HepG2 (cell line): ENCODE results near the gene CCNF. TPM values are rescaled to one million over a fixed set of nuclear protein-coding genes. Genes with fewer than 3 reads are reported as not detected.

Experiments
- HOXA9 ChIP-seq: sonication (generic); formaldehyde crosslinking; IDR thresholded peaks from 2 replicates; pipeline ENCODE4 v1.8.1; 2022; ENCODE audit warnings: missing genetic modification reagents, mild to moderate bottlenecking, moderate library complexity, borderline replicate concordance
- KDM2A ChIP-seq: sonication (generic); formaldehyde crosslinking; IDR thresholded peaks from 2 replicates; pipeline ENCODE4 v1.4.0; 2020; ENCODE audit warnings: low read depth, missing genetic modification reagents, borderline replicate concordance
- KLF6 ChIP-seq: IDR thresholded peaks from 2 replicates; pipeline ENCODE4 v1.8.0; 2016; ENCODE audit warnings: missing biosample characterization, missing genetic modification reagents
- KMT2A ChIP-seq: sonication (generic); formaldehyde crosslinking; IDR thresholded peaks from 2 replicates; pipeline ENCODE4 v1.4.0; 2020; ENCODE audit warnings: missing genetic modification reagents
- MZF1 ChIP-seq: sonication (generic); formaldehyde crosslinking; IDR thresholded peaks from 2 replicates; pipeline ENCODE4 v1.8.1; 2023; ENCODE audit warnings: mild to moderate bottlenecking, missing genetic modification reagents, borderline replicate concordance
- POLR2A ChIP-seq, 2 experiments: IDR thresholded peaks; 2 replicates each; pipeline ENCODE4 v1.6.1; 2011; ENCODE audit warnings: low read depth in 2 of 2, low read length in 2 of 2, mild to moderate bottlenecking in 1 of 2, moderate library complexity in 1 of 2; ENCODE audit not compliant: insufficient read depth in 1 of 2
- SMARCC2 ChIP-seq: fragments of 450-650 bp; IDR thresholded peaks from 2 replicates; pipeline ENCODE4 v1.6.1; 2017; ENCODE audit warnings: antibody characterized with exemption, mild to moderate bottlenecking
- ZNF230 ChIP-seq: sonication (generic); formaldehyde crosslinking; IDR thresholded peaks from 2 replicates; pipeline ENCODE4 v1.4.0; 2020; ENCODE audit warnings: mild to moderate bottlenecking, missing genetic modification reagents
- ZNF883 ChIP-seq: sonication (generic); formaldehyde crosslinking; IDR thresholded peaks from 2 replicates; pipeline ENCODE4 v1.5.1; 2020; ENCODE audit warnings: mild to moderate bottlenecking, missing genetic modification reagents; ENCODE audit errors: not compliant biosample characterization
- ZSCAN21 ChIP-seq: sonication (generic); formaldehyde crosslinking; IDR thresholded peaks from 2 replicates; pipeline ENCODE4 v1.8.0; 2022; ENCODE audit warnings: mild to moderate bottlenecking, missing genetic modification reagents, moderate library complexity, borderline replicate concordance
- polyA plus RNA-seq, 8 experiments: library from polyadenylated mRNA; depleted of rRNA in 3 of 8; stranded (reverse) in 7 of 8; unstranded in 1 of 8; fragments of >200 nt; fragmentation: Illumina TruSeq in 4 of 8; extraction: Trizol in 4 of 8; gene quantifications; 2 replicates each; pipeline versions ENCODE4 v1.2.1 to v1.2.3, GENCODE V29; 2011 to 2016; ENCODE audit warnings: low read depth in 4 of 8, missing spikeins in 1 of 8, mixed read lengths in 1 of 8; ENCODE audit not compliant: insufficient read depth in 1 of 8
- total RNA-seq, 5 experiments: library from RNA; depleted of rRNA; stranded (reverse); fragments of >200 nt; fragmentation: Illumina TruSeq; extraction: Trizol; gene quantifications; 2 replicates each; pipeline ENCODE4 v1.2.3, GENCODE V29; 2016; ENCODE audit warnings: low read depth in 1 of 5
- TF ChIP-seq, protein P1 (sequence below): sonication (generic); formaldehyde crosslinking; IDR thresholded peaks from 2 replicates; pipeline ENCODE4 v1.8.1; 2022; ENCODE audit warnings: mild to moderate bottlenecking, missing genetic modification reagents
- TF ChIP-seq, protein P2 (sequence below), 2 experiments: sonication (generic) in 1 of 2; formaldehyde crosslinking in 1 of 2; IDR thresholded peaks; 2 replicates each; pipeline versions ENCODE4 v1.4.0 to v1.6.1; 2016 to 2020; ENCODE audit warnings: borderline replicate concordance in 1 of 2, low read depth in 1 of 2, mild to moderate bottlenecking in 1 of 2, missing genetic modification reagents in 1 of 2
- TF ChIP-seq, protein P3 (sequence below): IDR thresholded peaks from 2 replicates; pipeline ENCODE4 v1.4.0; 2020; ENCODE audit warnings: mild to moderate bottlenecking, missing genetic modification reagents
- TF ChIP-seq, protein P4 (sequence below): sonication (generic); formaldehyde crosslinking; IDR thresholded peaks from 2 replicates; pipeline ENCODE4 v1.4.0; 2020; ENCODE audit warnings: missing genetic modification reagents
- TF ChIP-seq, protein P5 (sequence below): IDR thresholded peaks from 2 replicates; pipeline ENCODE4 v1.6.1; 2016; ENCODE audit warnings: mild to moderate bottlenecking, missing biosample characterization, missing genetic modification reagents

CCNF gene
- total and polyA plus RNA-seq, 2 of the 13 experiments (the other 11 are each of a cell fraction or from before 2014, with no cell fraction given): 6.4 to 22.8 TPM

DNA sequence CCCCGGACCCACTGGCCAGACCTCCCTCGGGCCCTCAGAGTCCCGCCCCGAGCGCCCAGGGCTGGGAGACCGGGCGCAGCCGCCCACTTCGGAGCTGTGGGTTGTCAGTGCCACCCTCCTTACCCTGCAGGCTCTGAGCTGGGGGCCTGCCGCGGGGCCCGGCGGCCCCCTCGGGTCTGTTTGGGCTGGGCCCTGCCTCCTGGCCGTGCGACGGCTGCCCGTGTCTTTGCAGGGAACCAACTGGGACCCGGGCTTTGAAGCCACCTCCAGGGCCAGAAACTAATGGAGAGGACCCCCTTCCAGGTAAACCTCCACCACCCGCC lies 31.1 kb downstream of the CCNF start (continued):
- TF ChIP-seq, protein P1, sequence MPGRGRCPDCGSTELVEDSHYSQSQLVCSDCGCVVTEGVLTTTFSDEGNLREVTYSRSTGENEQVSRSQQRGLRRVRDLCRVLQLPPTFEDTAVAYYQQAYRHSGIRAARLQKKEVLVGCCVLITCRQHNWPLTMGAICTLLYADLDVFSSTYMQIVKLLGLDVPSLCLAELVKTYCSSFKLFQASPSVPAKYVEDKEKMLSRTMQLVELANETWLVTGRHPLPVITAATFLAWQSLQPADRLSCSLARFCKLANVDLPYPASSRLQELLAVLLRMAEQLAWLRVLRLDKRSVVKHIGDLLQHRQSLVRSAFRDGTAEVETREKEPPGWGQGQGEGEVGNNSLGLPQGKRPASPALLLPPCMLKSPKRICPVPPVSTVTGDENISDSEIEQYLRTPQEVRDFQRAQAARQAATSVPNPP (CRISPR knock-in tag): 0 out of 2 replicates have a peak, but pooled peaks have one; percentile 21
- TF ChIP-seq, protein P2, sequence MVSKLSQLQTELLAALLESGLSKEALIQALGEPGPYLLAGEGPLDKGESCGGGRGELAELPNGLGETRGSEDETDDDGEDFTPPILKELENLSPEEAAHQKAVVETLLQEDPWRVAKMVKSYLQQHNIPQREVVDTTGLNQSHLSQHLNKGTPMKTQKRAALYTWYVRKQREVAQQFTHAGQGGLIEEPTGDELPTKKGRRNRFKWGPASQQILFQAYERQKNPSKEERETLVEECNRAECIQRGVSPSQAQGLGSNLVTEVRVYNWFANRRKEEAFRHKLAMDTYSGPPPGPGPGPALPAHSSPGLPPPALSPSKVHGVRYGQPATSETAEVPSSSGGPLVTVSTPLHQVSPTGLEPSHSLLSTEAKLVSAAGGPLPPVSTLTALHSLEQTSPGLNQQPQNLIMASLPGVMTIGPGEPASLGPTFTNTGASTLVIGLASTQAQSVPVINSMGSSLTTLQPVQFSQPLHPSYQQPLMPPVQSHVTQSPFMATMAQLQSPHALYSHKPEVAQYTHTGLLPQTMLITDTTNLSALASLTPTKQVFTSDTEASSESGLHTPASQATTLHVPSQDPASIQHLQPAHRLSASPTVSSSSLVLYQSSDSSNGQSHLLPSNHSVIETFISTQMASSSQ (IDR thresholded peaks at IDR 0.05; ENCODE audit: low read depth): no peak
- TF ChIP-seq, protein P2 (CRISPR knock-in tag; IDR thresholded peaks at IDR 0.05; ENCODE audit: borderline replicate concordance): 0 out of 2 replicates have a peak, but pooled peaks have one; percentile 4
- TF ChIP-seq, protein P3, sequence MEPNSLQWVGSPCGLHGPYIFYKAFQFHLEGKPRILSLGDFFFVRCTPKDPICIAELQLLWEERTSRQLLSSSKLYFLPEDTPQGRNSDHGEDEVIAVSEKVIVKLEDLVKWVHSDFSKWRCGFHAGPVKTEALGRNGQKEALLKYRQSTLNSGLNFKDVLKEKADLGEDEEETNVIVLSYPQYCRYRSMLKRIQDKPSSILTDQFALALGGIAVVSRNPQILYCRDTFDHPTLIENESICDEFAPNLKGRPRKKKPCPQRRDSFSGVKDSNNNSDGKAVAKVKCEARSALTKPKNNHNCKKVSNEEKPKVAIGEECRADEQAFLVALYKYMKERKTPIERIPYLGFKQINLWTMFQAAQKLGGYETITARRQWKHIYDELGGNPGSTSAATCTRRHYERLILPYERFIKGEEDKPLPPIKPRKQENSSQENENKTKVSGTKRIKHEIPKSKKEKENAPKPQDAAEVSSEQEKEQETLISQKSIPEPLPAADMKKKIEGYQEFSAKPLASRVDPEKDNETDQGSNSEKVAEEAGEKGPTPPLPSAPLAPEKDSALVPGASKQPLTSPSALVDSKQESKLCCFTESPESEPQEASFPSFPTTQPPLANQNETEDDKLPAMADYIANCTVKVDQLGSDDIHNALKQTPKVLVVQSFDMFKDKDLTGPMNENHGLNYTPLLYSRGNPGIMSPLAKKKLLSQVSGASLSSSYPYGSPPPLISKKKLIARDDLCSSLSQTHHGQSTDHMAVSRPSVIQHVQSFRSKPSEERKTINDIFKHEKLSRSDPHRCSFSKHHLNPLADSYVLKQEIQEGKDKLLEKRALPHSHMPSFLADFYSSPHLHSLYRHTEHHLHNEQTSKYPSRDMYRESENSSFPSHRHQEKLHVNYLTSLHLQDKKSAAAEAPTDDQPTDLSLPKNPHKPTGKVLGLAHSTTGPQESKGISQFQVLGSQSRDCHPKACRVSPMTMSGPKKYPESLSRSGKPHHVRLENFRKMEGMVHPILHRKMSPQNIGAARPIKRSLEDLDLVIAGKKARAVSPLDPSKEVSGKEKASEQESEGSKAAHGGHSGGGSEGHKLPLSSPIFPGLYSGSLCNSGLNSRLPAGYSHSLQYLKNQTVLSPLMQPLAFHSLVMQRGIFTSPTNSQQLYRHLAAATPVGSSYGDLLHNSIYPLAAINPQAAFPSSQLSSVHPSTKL (CRISPR knock-in tag): no peak
- TF ChIP-seq, protein P4, sequence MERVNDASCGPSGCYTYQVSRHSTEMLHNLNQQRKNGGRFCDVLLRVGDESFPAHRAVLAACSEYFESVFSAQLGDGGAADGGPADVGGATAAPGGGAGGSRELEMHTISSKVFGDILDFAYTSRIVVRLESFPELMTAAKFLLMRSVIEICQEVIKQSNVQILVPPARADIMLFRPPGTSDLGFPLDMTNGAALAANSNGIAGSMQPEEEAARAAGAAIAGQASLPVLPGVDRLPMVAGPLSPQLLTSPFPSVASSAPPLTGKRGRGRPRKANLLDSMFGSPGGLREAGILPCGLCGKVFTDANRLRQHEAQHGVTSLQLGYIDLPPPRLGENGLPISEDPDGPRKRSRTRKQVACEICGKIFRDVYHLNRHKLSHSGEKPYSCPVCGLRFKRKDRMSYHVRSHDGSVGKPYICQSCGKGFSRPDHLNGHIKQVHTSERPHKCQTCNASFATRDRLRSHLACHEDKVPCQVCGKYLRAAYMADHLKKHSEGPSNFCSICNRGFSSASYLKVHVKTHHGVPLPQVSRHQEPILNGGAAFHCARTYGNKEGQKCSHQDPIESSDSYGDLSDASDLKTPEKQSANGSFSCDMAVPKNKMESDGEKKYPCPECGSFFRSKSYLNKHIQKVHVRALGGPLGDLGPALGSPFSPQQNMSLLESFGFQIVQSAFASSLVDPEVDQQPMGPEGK (CRISPR knock-in tag): no peak
- TF ChIP-seq SMARCC2 (no peak), KDM2A (CRISPR knock-in tag) (0 out of 2 replicates have a peak, but pooled peaks have one; percentile 2), ZNF230 (0 out of 2 replicates have a peak, but pooled peaks have one; percentile 33), KMT2A (CRISPR knock-in tag) (no peak), HOXA9 (no peak), ZNF883 (no peak), KLF6 (no peak), MZF1 (CRISPR knock-in tag) (no peak), POLR2A (IDR thresholded peaks at IDR 0.05; ENCODE audit: insufficient read depth in 1 of 2, low read depth in 2 of 2, low read length in 2 of 2) (peak in 1 of 2 experiments; percentile 16; a peak in 1 of 4 replicates), ZSCAN21 (peak; percentile 10)
- TF ChIP-seq, protein P5, sequence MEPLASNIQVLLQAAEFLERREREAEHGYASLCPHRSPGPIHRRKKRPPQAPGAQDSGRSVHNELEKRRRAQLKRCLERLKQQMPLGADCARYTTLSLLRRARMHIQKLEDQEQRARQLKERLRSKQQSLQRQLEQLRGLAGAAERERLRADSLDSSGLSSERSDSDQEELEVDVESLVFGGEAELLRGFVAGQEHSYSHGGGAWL: 0 out of 2 replicates have a peak, but pooled peaks have one; percentile 7
